SK-MEL-5 (cell line): ENCODE measurements around the gene PPP1CB. TPM values are rescaled to one million over a fixed set of nuclear protein-coding genes. Genes with fewer than 3 reads are reported as not detected.
A peak's percentile ranks its signal among the peaks of the same experiment; 100 is the strongest.

Source experiments
- DNase-seq: peaks from one replicate; pipeline ENCODE4 v3.0.0-alpha.2; 2016; ENCODE audit warnings: low read depth, low spot score
- in situ Hi-C: cut with HindIII; loops from 2 replicates; pipeline ENCODE4 v1.10.0; 2016; ENCODE audit warnings: low sequenced_read_pairs, high pct_unique_total_duplicates, low pct_unique_long_range_greater_than_20kb
- polyA plus RNA-seq, 2 experiments: library from polyadenylated mRNA; depleted of rRNA; stranded (reverse); fragments of >200 nt; gene quantifications; 2 replicates each; pipeline ENCODE4 v1.2.3, GENCODE V29; 2015
- total RNA-seq: library from RNA; depleted of rRNA; stranded (reverse); fragments of >200 nt; shearing (Covaris generic); gene quantifications from 2 replicates; pipeline ENCODE4 v1.2.3, GENCODE V29; 2014; rRNA removed

The PPP1CB gene
- total RNA-seq = 224 and 226 TPM in 2 replicates
- polyA plus RNA-seq (2015; cell fraction: cytosol; rRNA removed) = 79.8 and 109 TPM in 2 replicates
- 47.0 and 73.9 TPM in 2 replicates for polyA plus RNA-seq (2015; cell fraction: nucleus; rRNA removed)

- in situ Hi-C loops = no loop called here
These were observed at the start of gene PPP1CB for GRCh38 chr2:28751252-28751955. Gene PPP1CB (plus strand): TSS chr2:28751830. CDS start chr2:28752125, 295 bp downstream.

GRCh38 chr2:28702415-28702861 is 49.2 kb upstream of the PPP1CB start:
- in situ Hi-C loops = no loop called here

More at GRCh38 chr2:28751252-28751955, at the start of gene PPP1CB:
- DNase-seq = peak; percentile 97

GRCh38 chr2:28702878-28703277 is 48.8 kb upstream of the PPP1CB start:
- in situ Hi-C loops = no loop called here
- no peak for DNase-seq

More at GRCh38 chr2:28702415-28702861, 49.2 kb upstream of the PPP1CB start:
- peak; percentile 23 for DNase-seq

- DNase-seq = no peak
- in situ Hi-C loops = no loop called here
These were observed 47.0 kb upstream of the PPP1CB start for GRCh38 chr2:28704621-28705020.

- DNase-seq = no peak
- in situ Hi-C loops = no loop called here
These were observed 45.7 kb upstream of the PPP1CB start for GRCh38 chr2:28705751-28706440.

- in situ Hi-C loops = no loop called here
- DNase-seq = peak; percentile 74
These were observed 44.0 kb upstream of the PPP1CB start for GRCh38 chr2:28707592-28707991.

GRCh38 chr2:28709101-28709500 is 42.5 kb upstream of the PPP1CB start:
- DNase-seq = peak; percentile 50
- in situ Hi-C loops = no loop called here

- in situ Hi-C loops = no loop called here
- DNase-seq = no peak
These were observed 41.1 kb upstream of the PPP1CB start for GRCh38 chr2:28710545-28710944.

- in situ Hi-C loops = no loop called here
- peak; percentile 20 for DNase-seq
These were observed 37.9 kb upstream of the PPP1CB start for GRCh38 chr2:28713577-28714298.

- in situ Hi-C loops = no loop called here
- peak; percentile 88 for DNase-seq
These were observed 35.3 kb upstream of the PPP1CB start for GRCh38 chr2:28716265-28716865.

- in situ Hi-C loops = no loop called here
- peak; percentile 82 for DNase-seq
These were observed 34.3 kb upstream of the PPP1CB start for GRCh38 chr2:28717339-28717758.

GRCh38 chr2:28720345-28720744 is 31.3 kb upstream of the PPP1CB start:
- no peak for DNase-seq
- in situ Hi-C loops = no loop called here

- in situ Hi-C loops = no loop called here
- peak; percentile 50 for DNase-seq
These were observed 29.9 kb upstream of the PPP1CB start for GRCh38 chr2:28721601-28722191.

GRCh38 chr2:28725021-28725711 is 26.5 kb upstream of the PPP1CB start:
- no peak for DNase-seq
- in situ Hi-C loops = no loop called here

- in situ Hi-C loops = no loop called here
- DNase-seq = no peak
These were observed 25.5 kb upstream of the PPP1CB start for GRCh38 chr2:28726177-28726576.

GRCh38 chr2:28729698-28730097 is 21.9 kb upstream of the PPP1CB start:
- in situ Hi-C loops = no loop called here
- DNase-seq = no peak

GRCh38 chr2:28730641-28731146 is 20.9 kb upstream of the PPP1CB start:
- in situ Hi-C loops = no loop called here

More at GRCh38 chr2:28730641-28731146, 20.9 kb upstream of the PPP1CB start:
- no peak for DNase-seq
